B cell (primary cell): ENCODE data around the gene ABCA4. TPM values are rescaled to one million over a fixed set of nuclear protein-coding genes. Genes with fewer than 3 reads are reported as not detected.
"Not testable (repeated sequence)": the region's sequence is repeated elsewhere in the genome, so short reads cannot be mapped to it uniquely, and the experiment has no call there.

Experiments used
- ATAC-seq: fragments of 200-7000 bp; cut with Tn5 transposase; one replicate; pipeline ENCODE4 v1.10.0; 2021; ENCODE audit warnings: low read depth, mild to moderate bottlenecking, moderate number of reproducible peaks, moderate library complexity
- CTCF ChIA-PET: fragments of 350-600 bp; sonication (Branson Sonifier 250); formaldehyde crosslinking; loops from one replicate; lab custom pipeline; 2021; ENCODE audit warnings: antibody characterized with exemption, inconsistent platforms; lab: Charles Lee
- POLR2A ChIA-PET: fragments of 350-600 bp; sonication (Branson Sonifier 250); formaldehyde crosslinking; loops from one replicate; lab custom pipeline; 2021; ENCODE audit warnings: antibody characterized with exemption; lab: Charles Lee
- DNase-seq: peaks from one replicate; pipeline ENCODE4 v3.0.0; 2013
- H2AFZ ChIP-seq: 2 replicates; pipeline ENCODE4 v1.6.1; 2012; ENCODE audit warnings: mild to moderate bottlenecking, low read depth, low read length; ENCODE audit not compliant: insufficient read depth, poor library complexity, severe bottlenecking
- H3K27ac ChIP-seq, 2 donors: 1 replicate in 1 of 2; 2 replicates in 1 of 2; pipeline ENCODE4 v1.5.1; 2012 to 2013; ENCODE audit warnings: low read length in 2 of 2, mild to moderate bottlenecking in 2 of 2, moderate library complexity in 1 of 2
- H3K27me3 ChIP-seq, 4 experiments: fragments of 200-600 bp in 1 of 4; sonication (generic) in 1 of 4; replicated peaks in 1 of 4; 1 replicate in 2 of 4; 2 replicates in 2 of 4; pipeline versions ENCODE4 v1.6.1 to v1.7.0; 2013 to 2016; ENCODE audit warnings: low read length in 3 of 4, mild to moderate bottlenecking in 2 of 4, mixed read lengths in 1 of 4, moderate library complexity in 1 of 4; ENCODE audit not compliant: insufficient read depth in 4 of 4, control insufficient read depth in 3 of 4; ENCODE audit errors: control extremely low read depth in 1 of 4
- H3K36me3 ChIP-seq, 2 experiments: replicated peaks in 1 of 2; 1 replicate in 1 of 2; 2 replicates in 1 of 2; pipeline versions ENCODE4 v1.6.1 to v1.7.1; 2013; ENCODE audit warnings: low read length in 1 of 2; ENCODE audit not compliant: insufficient read depth in 2 of 2, control insufficient read depth in 1 of 2; ENCODE audit errors: control extremely low read depth in 1 of 2, extremely low read depth in 1 of 2
- H3K4me1 ChIP-seq, 2 donors: fragments of 200-600 bp in 1 of 2; sonication (generic) in 1 of 2; 1 replicate in 1 of 2; 2 replicates in 1 of 2; pipeline versions ENCODE4 v1.5.1 to v1.6.1; 2013 to 2017; ENCODE audit warnings: low read length in 2 of 2; ENCODE audit not compliant: control insufficient read depth in 2 of 2, insufficient read depth in 2 of 2
- H3K4me2 ChIP-seq: replicated peaks from 2 replicates; pipeline ENCODE3; 2012; ENCODE audit warnings: mild to moderate bottlenecking, low read depth, low read length; ENCODE audit not compliant: poor library complexity, severe bottlenecking
- H3K4me3 ChIP-seq, 5 experiments: fragments of 200-600 bp in 1 of 5; sonication (generic) in 1 of 5; 1 replicate in 3 of 5; 2 replicates in 2 of 5; pipeline versions ENCODE4 v1.5.1 to v1.7.0; 2011 to 2016; ENCODE audit warnings: low read length in 4 of 5, mild to moderate bottlenecking in 4 of 5, low read depth in 2 of 5, control low read depth in 1 of 5, moderate library complexity in 1 of 5; ENCODE audit not compliant: insufficient read depth in 1 of 5; ENCODE audit errors: control extremely low read depth in 1 of 5, extremely low read depth in 1 of 5
- H3K79me2 ChIP-seq: fragments of 200-600 bp; sonication (generic); one replicate; pipeline ENCODE4 v1.6.0; 2016; ENCODE audit warnings: low read length; ENCODE audit not compliant: control insufficient read depth, insufficient read depth
- H3K9ac ChIP-seq: fragments of 200-600 bp; sonication (generic); 2 replicates; pipeline ENCODE4 v1.6.1; 2017; ENCODE audit warnings: mild to moderate bottlenecking, low read length, moderate library complexity
- H3K9me3 ChIP-seq, 3 donors: one replicate each; pipeline versions ENCODE4 v1.6.1 to v1.7.1; 2013; ENCODE audit warnings: low read length in 2 of 3; ENCODE audit not compliant: control insufficient read depth in 2 of 3, insufficient read depth in 1 of 3; ENCODE audit errors: control extremely low read depth in 1 of 3
- H4K20me1 ChIP-seq: 2 replicates; pipeline ENCODE4 v1.6.0; 2012; ENCODE audit warnings: mild to moderate bottlenecking, low read length; ENCODE audit not compliant: insufficient read depth, control insufficient read depth, poor library complexity, severe bottlenecking
- H3K27ac Mint-ChIP-seq: one replicate; pipeline ENCODE4 v1.8.0; 2021; ENCODE audit warnings: mixed read lengths
- H3K27me3 Mint-ChIP-seq: one replicate; pipeline ENCODE4 v1.8.0; 2021; ENCODE audit warnings: mixed read lengths
- H3K4me1 Mint-ChIP-seq: one replicate; pipeline ENCODE4 v1.8.0; 2021; ENCODE audit warnings: mixed read lengths
- H3K4me3 Mint-ChIP-seq: one replicate; pipeline ENCODE4 v1.8.0; 2021; ENCODE audit warnings: mixed read lengths
- H3K9me3 Mint-ChIP-seq: one replicate; pipeline ENCODE4 v1.8.0; 2022; ENCODE audit warnings: mixed read lengths; ENCODE audit not compliant: insufficient read depth
- EZH2 ChIP-seq: IDR thresholded peaks from 2 replicates; pipeline ENCODE4 v1.6.1; 2012; ENCODE audit warnings: borderline replicate concordance, low read depth, mild to moderate bottlenecking, moderate library complexity, low read length; ENCODE audit not compliant: insufficient read depth, poor library complexity, severe bottlenecking
- WGBS: methylation state at CpG from one replicate; pipeline ENCODE4 v1.1.5; 2013; ENCODE audit warnings: missing lambda C conversion rate; ENCODE audit not compliant: insufficient coverage; 5-methylcytosine and 5-hydroxymethylcytosine counted together
- intact Hi-C: fragments of 100-400 bp; cut with micrococcal nuclease; formaldehyde crosslinking; loops from one replicate; pipeline ENCODE4 v1.10.0; 2022
- polyA plus RNA-seq: library from polyadenylated mRNA; depleted of rRNA; stranded (reverse); fragments of >200 nt; gene quantifications from 2 replicates; pipeline ENCODE4 v1.2.3, GENCODE V29; 2012
- total RNA-seq, 2 donors: library from RNA; stranded (reverse); fragments of 120-200 nt in 1 of 2; gene quantifications; 1 replicate in 1 of 2; 2 replicates in 1 of 2; pipeline versions ENCODE4 v1.2.3 to v1.2.4, GENCODE V29; 2013 to 2022
- TF ChIP-seq, protein P1 (sequence below): fragments of 200-600 bp; IDR thresholded peaks from one replicate; pipeline ENCODE4 v1.8.0; 2022; ENCODE audit warnings: antibody characterized with exemption, mild to moderate bottlenecking

ABCA4 gene
- total and polyA plus RNA-seq, 2 donors (not counting 1 experiment from before 2014, with no cell fraction given) = not detected

DNA sequence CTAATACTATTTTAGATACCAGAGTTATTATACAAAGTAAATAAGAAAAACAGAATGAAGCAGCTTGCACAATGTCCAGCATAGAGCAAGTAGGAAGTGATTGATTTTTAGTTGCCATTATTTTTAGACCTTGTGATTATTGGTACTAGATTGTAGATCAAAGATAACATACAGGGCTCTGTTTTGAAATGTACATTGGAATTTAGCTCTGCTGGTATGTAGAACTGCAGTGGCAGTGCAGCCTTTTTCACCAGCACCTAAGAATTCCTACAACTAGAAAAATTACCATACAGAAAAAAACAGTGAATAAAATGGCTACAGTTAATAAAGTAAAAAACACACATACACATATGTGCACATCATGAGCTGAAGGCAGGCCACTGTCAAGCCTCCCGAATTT lies 32.2 kb upstream of the ABCA4 start:
- intact Hi-C loops = no loop called here
- Histone ChIP-seq H3K27ac (no peak overlapping the region), H3K79me2 (no peaks in the 10 kb centered on the region), H3K9ac (no peak overlapping the region), H3K4me3 (no peak overlapping the region), H4K20me1 (no peaks in the 10 kb centered on the region), H3K36me3 (no peaks in the 10 kb centered on the region), H2AFZ (no peak overlapping the region), H3K9me3 (no peaks in the 10 kb centered on the region), H3K4me1 (no peaks in the 10 kb centered on the region), H3K4me2 (no peak overlapping the region), H3K27me3 (no peaks in the 10 kb centered on the region)
- TF ChIP-seq, protein P1, sequence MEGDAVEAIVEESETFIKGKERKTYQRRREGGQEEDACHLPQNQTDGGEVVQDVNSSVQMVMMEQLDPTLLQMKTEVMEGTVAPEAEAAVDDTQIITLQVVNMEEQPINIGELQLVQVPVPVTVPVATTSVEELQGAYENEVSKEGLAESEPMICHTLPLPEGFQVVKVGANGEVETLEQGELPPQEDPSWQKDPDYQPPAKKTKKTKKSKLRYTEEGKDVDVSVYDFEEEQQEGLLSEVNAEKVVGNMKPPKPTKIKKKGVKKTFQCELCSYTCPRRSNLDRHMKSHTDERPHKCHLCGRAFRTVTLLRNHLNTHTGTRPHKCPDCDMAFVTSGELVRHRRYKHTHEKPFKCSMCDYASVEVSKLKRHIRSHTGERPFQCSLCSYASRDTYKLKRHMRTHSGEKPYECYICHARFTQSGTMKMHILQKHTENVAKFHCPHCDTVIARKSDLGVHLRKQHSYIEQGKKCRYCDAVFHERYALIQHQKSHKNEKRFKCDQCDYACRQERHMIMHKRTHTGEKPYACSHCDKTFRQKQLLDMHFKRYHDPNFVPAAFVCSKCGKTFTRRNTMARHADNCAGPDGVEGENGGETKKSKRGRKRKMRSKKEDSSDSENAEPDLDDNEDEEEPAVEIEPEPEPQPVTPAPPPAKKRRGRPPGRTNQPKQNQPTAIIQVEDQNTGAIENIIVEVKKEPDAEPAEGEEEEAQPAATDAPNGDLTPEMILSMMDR = no peak
- no peak for TF ChIP-seq EZH2
- Mint-ChIP-seq H3K4me3 (no peak overlapping the region), H3K27me3 (no peaks in the 10 kb centered on the region), H3K4me1 (no peaks in the 10 kb centered on the region), H3K27ac (no peak overlapping the region), H3K9me3 (no peaks in the 10 kb centered on the region)
- ATAC-seq (no peak), DNase-seq (no peak)
- no CpG with 5 or more reads among the region's 1 CpG for WGBS
- ChIA-PET POLR2A (no interaction called here), CTCF (no interaction called here)

DNA sequence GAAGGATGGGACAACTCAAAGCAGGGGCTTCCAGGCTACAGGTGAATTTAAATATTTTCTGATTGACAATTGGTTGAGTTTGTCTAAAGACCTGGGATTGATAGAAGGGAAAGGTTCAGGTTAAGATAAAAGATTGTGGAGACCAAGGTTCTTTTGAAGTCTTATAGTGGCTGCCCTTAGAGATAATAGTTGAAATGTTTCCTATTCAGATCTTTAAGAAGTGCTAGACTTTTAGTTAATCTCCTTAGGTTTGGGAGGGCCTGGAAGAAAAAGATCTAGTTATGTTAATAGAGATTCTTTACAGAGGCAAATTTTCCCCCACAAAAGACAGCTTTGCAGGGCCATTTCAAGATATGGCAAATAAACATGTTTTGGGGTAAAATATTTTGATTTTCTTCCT lies 28.2 kb upstream of the ABCA4 start:
- H4K20me1 ChIP-seq, H3K9ac ChIP-seq, H3K4me3 Mint-ChIP-seq, H3K79me2 ChIP-seq, H3K36me3 ChIP-seq, H3K9me3 Mint-ChIP-seq, H3K4me1 Mint-ChIP-seq, H3K4me1 ChIP-seq, H3K27me3 ChIP-seq, H3K9me3 ChIP-seq, H3K27me3 Mint-ChIP-seq, H3K27ac Mint-ChIP-seq, intact Hi-C loops, ATAC-seq, H2AFZ ChIP-seq, H3K4me2 ChIP-seq, H3K4me3 ChIP-seq, DNase-seq, H3K27ac ChIP-seq, POLR2A ChIA-PET, CTCF ChIA-PET: not testable (repeated sequence)
